Fibroblast of lung (primary cell): Measurements from ENCODE around the gene HBE1. TPM values are rescaled to one million over a fixed set of nuclear protein-coding genes. Genes with fewer than 3 reads are reported as not detected.

Source experiments
- DNase-seq, 2 donors: peaks; one replicate each; pipeline versions ENCODE4 v3.0.0 to v3.0.0-alpha.2; 2010; ENCODE audit warnings: low read depth in 2 of 2
- H2AFZ ChIP-seq: 2 replicates; pipeline ENCODE4 v1.5.1; 2012; ENCODE audit warnings: low read length, control low read depth, inconsistent platforms
- H3K27ac ChIP-seq: 2 replicates; pipeline ENCODE4 v1.5.1; 2011; ENCODE audit warnings: low read length, control low read depth; ENCODE audit not compliant: insufficient read depth
- H3K27me3 ChIP-seq: 2 replicates; pipeline ENCODE4 v1.5.1; 2011; ENCODE audit warnings: mild to moderate bottlenecking, low read length; ENCODE audit not compliant: control insufficient read depth, insufficient read depth
- H3K36me3 ChIP-seq: 2 replicates; pipeline ENCODE4 v1.5.1; 2011; ENCODE audit warnings: low read length; ENCODE audit not compliant: control insufficient read depth, insufficient read depth
- H3K4me1 ChIP-seq: 2 replicates; pipeline ENCODE4 v1.5.1; 2011; ENCODE audit warnings: low read length; ENCODE audit not compliant: control insufficient read depth, insufficient read depth; ENCODE audit errors: extremely low read depth
- H3K4me2 ChIP-seq: 2 replicates; pipeline ENCODE4 v1.5.1; 2011; ENCODE audit warnings: low read length, control low read depth; ENCODE audit not compliant: insufficient read depth; ENCODE audit errors: extremely low read depth
- H3K4me3 ChIP-seq, 4 experiments: fragments of 200-600 bp in 1 of 4; sonication (generic) in 1 of 4; replicated peaks in 1 of 4; 2 replicates each; pipeline ENCODE4 v1.5.1; 2011 to 2016; ENCODE audit warnings: low read length in 4 of 4, low read depth in 3 of 4, mild to moderate bottlenecking in 3 of 4, control low read depth in 2 of 4, inconsistent platforms in 1 of 4, mixed read lengths in 1 of 4; ENCODE audit not compliant: insufficient read depth in 1 of 4; ENCODE audit errors: control extremely low read depth in 1 of 4
- H3K79me2 ChIP-seq: 2 replicates; pipeline ENCODE4 v1.5.1; 2012; ENCODE audit warnings: mild to moderate bottlenecking, low read length, inconsistent platforms; ENCODE audit not compliant: control insufficient read depth, insufficient read depth
- H3K9ac ChIP-seq: 2 replicates; pipeline ENCODE4 v1.5.1; 2011; ENCODE audit warnings: mild to moderate bottlenecking, low read length, control low read depth; ENCODE audit not compliant: insufficient read depth
- H3K9me3 ChIP-seq: 2 replicates; pipeline ENCODE4 v1.5.1; 2012; ENCODE audit warnings: low read depth, low read length; ENCODE audit not compliant: control insufficient read depth, insufficient read depth
- H4K20me1 ChIP-seq: 2 replicates; pipeline ENCODE4 v1.5.1; 2011; ENCODE audit warnings: low read length; ENCODE audit not compliant: control insufficient read depth, insufficient read depth; ENCODE audit errors: extremely low read depth
- EZH2 ChIP-seq: IDR thresholded peaks from 2 replicates; pipeline ENCODE4 v1.5.1; 2012; ENCODE audit warnings: low read length, control low read depth, mild to moderate bottlenecking; ENCODE audit errors: missing control alignments
- polyA plus RNA-seq, 2 donors: library from polyadenylated mRNA; depleted of rRNA in 1 of 2; stranded (reverse) in 1 of 2; unstranded in 1 of 2; fragments of >200 nt; gene quantifications; 2 replicates each; pipeline ENCODE4 v1.2.1, GENCODE V29; 2011 to 2012; ENCODE audit warnings: missing spikeins in 1 of 2
- total RNA-seq: library from RNA; depleted of rRNA; stranded (reverse); fragments of >200 nt; gene quantifications from 2 replicates; pipeline ENCODE4 v1.2.1, GENCODE V29; 2014
- TF ChIP-seq, protein P1 (sequence below), 2 donors: IDR thresholded peaks in 1 of 2; conservative IDR thresholded peaks in 1 of 2; 1 replicate in 1 of 2; 2 replicates in 1 of 2; pipeline ENCODE4 v1.5.1; 2011 to 2012; ENCODE audit warnings: low read length in 2 of 2, control low read depth in 1 of 2, inconsistent platforms in 1 of 2, low read depth in 1 of 2, mild to moderate bottlenecking in 1 of 2

The HBE1 gene
- total and polyA plus RNA-seq, 2 donors (not counting 1 experiment from before 2014, with no cell fraction given), result 0.33 to 3.1 TPM

DNA sequence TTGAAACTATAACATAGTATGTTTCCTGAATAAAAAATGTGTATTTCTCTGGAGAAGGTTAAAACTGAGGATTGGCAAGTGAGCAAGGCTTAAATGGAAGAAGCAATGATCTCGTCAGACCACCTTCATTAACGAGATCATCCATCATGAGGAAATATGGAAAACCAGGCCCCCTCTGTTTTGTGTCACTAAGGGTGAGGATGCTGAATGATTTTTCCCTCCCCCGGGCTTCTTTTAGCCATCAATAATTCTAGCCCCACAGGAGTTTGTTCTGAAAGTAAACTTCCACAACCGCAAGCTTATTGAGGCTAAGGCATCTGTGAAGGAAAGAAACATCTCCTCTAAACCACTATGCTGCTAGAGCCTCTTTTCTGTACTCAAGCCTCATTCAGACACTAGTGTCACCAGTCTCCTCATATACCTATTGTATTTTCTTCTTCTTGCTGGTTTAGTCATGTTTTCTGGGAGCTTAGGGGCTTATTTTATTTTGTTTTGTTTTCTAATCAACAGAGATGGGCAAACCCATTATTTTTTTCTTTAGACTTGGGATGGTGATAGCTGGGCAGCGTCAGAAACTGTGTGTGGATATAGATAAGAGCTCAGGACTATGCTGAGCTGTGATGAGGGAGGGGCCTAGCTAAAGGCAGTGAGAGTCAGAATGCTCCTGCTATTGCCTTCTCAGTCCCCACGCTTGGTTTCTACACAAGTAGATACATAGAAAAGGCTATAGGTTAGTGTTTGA is 5.8 kb upstream of the HBE1 start:
- Histone ChIP-seq H3K9ac (no peak overlapping the region), H3K27me3 (no peaks in the 10 kb centered on the region), H3K4me1 (peaks cover 10% of the 10 kb centered on the region), H2AFZ (peak overlapping the region; percentile 21), H3K4me3 (no peak overlapping the region), H3K27ac (no peak overlapping the region), H3K4me2 (no peak overlapping the region), H4K20me1 (no peaks in the 10 kb centered on the region), H3K79me2 (no peaks in the 10 kb centered on the region), H3K36me3 (no peaks in the 10 kb centered on the region), H3K9me3 (no peaks in the 10 kb centered on the region)
- DNase-seq, result no peak
- TF ChIP-seq, protein P1, sequence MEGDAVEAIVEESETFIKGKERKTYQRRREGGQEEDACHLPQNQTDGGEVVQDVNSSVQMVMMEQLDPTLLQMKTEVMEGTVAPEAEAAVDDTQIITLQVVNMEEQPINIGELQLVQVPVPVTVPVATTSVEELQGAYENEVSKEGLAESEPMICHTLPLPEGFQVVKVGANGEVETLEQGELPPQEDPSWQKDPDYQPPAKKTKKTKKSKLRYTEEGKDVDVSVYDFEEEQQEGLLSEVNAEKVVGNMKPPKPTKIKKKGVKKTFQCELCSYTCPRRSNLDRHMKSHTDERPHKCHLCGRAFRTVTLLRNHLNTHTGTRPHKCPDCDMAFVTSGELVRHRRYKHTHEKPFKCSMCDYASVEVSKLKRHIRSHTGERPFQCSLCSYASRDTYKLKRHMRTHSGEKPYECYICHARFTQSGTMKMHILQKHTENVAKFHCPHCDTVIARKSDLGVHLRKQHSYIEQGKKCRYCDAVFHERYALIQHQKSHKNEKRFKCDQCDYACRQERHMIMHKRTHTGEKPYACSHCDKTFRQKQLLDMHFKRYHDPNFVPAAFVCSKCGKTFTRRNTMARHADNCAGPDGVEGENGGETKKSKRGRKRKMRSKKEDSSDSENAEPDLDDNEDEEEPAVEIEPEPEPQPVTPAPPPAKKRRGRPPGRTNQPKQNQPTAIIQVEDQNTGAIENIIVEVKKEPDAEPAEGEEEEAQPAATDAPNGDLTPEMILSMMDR (conservative IDR thresholded peaks at IDR 0.05 in 1 of 2, IDR thresholded peaks at IDR 0.05 in 1 of 2; ENCODE audit: low read depth in 1 of 2, low read length in 2 of 2), result no peak
- TF ChIP-seq EZH2, result no peak

DNA sequence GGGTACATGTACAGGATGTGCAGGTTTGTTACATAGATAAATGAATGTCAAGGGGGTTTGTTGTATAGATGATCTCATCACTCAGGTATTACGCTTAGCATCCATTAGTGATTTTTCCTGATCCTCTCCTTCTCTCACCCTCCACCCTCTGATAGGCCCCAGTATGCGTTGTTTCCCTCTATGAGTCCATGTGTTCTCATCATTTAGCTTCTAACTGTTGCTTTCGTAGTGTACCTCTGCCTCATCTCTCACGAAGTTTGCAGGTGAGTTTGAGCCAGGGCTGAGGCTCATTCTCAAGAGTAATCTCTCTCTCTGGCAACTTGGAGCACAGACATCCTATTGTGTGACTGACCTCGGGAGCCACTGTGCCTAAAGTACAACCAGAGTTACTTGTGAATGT is 4.7 kb upstream of the HBE1 start:
- TF ChIP-seq, protein P1 (conservative IDR thresholded peaks at IDR 0.05 in 1 of 2, IDR thresholded peaks at IDR 0.05 in 1 of 2; ENCODE audit: low read depth in 1 of 2, low read length in 2 of 2), result no peak
- no peak for TF ChIP-seq EZH2
- Histone ChIP-seq H3K27me3 (no peaks in the 10 kb centered on the region), H3K79me2 (no peaks in the 10 kb centered on the region), H3K9ac (no peak overlapping the region), H3K4me3 (no peak overlapping the region), H4K20me1 (no peaks in the 10 kb centered on the region), H3K4me1 (peaks cover 3% of the 10 kb centered on the region), H2AFZ (peak overlapping the region; percentile 66), H3K4me2 (no peak overlapping the region), H3K36me3 (no peaks in the 10 kb centered on the region), H3K9me3 (no peaks in the 10 kb centered on the region), H3K27ac (no peak overlapping the region)
- DNase-seq, result peak in 1 of 2 donors; percentile 19

DNA sequence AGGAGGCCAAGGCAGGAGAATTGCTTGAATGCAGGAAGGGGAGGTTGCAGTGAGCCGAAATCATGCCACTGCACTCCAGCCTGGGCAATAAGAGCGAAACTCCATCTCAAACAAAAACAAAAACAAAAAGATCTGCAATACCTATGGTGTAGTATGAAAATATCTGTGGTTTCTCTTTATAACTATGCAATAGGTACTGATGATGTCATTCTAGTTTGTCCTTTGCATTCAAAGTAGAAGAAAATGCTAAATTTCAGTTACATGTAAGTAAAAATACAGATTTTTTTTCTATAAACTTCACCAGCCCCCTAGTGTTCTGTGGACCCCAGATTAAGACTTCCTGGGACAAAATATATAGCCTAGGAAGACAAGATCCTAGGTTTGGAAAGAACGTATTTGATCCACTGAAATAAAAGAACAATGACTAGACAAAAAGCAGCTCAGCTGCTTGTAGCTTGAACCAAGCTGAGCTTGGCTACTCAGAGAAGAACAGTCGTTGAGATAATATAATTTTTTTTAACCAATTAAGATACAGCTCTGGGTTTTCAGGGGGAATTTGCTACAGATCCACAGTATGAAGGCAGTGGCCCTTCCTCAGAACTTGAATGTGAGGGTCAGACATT is 2.8 kb upstream of the HBE1 start:
- no peak overlapping the region for H2AFZ ChIP-seq
- H3K9me3 ChIP-seq, result no peaks in the 10 kb centered on the region
- no peaks in the 10 kb centered on the region for H4K20me1 ChIP-seq
- no peak overlapping the region for H3K4me2 ChIP-seq
- H3K4me1 ChIP-seq, result peaks cover 2% of the 10 kb centered on the region
- DNase-seq, result no peak
- no peaks in the 10 kb centered on the region for H3K27me3 ChIP-seq
- no peak overlapping the region for H3K27ac ChIP-seq
- no peak overlapping the region for H3K4me3 ChIP-seq
- H3K9ac ChIP-seq, result no peak overlapping the region
- no peaks in the 10 kb centered on the region for H3K79me2 ChIP-seq
- TF ChIP-seq, protein P1 (conservative IDR thresholded peaks at IDR 0.05 in 1 of 2, IDR thresholded peaks at IDR 0.05 in 1 of 2; ENCODE audit: low read depth in 1 of 2, low read length in 2 of 2), result no peak
- TF ChIP-seq EZH2, result no peak
- H3K36me3 ChIP-seq, result no peaks in the 10 kb centered on the region
